Posterior vena cava (tissue), 2 donors: ENCODE measurements around the gene CTSZ. TPM values are rescaled to one million over a fixed set of nuclear protein-coding genes. Genes with fewer than 3 reads are reported as not detected.
"Not testable (repeated sequence)": the region's sequence is repeated elsewhere in the genome, so short reads cannot be mapped to it uniquely, and the experiment has no call there.

Source experiments
- DNase-seq: peaks from one replicate; pipeline ENCODE4 v3.0.0-alpha.2; 2020; ENCODE audit warnings: low spot score
- intact Hi-C, 2 donors: fragments of 100-400 bp; cut with DNase I; formaldehyde crosslinking; loops; one replicate each; pipeline versions ENCODE4 v1.14.1 to v1.14.2; 2022 to 2023
- long read RNA-seq, 2 donors: library from polyadenylated mRNA; unstranded; transcript quantifications; one replicate each; pipeline ENCODE4 v2.0.0, GENCODE V29; 2020 to 2021
- total RNA-seq, 2 donors: library from RNA; stranded (reverse); fragmentation: NEBNext Ultra II Directional; extraction: Animal tissue kit (Norgen Biotek cat#: 25700); gene quantifications; one replicate each; pipeline ENCODE4 v1.2.1, GENCODE V29; 2021
- donor health status: DM: yes; HTN: yes; CAD: no.
- donor health status: DM: yes; HTN: yes; CAD: no.

Gene CTSZ
- total RNA-seq: 100 to 1,000 TPM; 107 to 164 TPM
- long read RNA-seq, donor 1, partial matches to known transcripts: 1 of 3 reads
- long read RNA-seq, donor 1, other reads (novel, unspliced or antisense): 2 of 3 reads
- long read RNA-seq, donor 2: 0 reads

DNA sequence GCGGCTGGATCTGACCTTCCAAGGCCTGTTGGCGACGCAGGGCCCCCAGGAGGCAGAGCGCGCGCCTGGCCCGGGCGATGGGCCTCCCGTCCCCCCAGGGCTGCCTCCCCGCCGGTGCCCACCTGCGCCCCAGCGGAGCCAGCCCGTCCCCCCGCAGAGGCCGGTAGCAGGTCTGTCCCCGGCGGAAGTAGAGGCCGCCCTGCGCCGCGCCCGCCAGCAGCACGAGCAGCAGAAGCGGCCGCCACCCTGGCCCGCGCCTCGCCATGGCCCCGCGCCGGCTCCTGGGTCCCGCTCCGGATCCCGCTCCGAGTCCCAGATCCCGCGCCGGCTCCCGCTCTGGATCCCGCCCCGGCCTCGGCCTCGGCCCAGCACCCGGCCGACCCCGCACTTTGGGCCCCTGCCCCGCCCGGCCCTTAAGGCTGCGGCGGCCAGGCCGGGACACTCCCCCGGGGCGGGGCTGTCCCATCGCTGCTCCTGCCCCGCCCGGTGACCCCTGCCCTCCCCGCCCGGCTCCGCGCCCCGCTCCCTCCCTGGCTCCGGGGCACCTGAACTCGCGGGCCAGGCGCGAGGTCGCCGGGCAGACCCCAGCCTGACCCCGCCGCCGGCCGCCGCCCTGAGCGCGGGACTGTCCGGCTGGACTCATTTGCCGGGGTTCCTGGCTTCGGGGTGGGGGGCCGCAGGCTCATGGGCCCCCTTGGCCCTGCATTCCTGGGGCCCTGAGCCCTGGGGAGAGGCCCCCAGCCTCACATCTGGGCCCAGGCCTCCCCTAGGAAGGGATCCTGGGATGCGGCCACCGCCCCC is at the start of gene CTSZ:
CTSZ (minus strand) TSS at position 391 of the 801 bp plus-strand sequence; CDS start at position 265, 126 bp downstream.
- intact Hi-C loops: no loop called here
- peak; percentile 87 for DNase-seq

DNA sequence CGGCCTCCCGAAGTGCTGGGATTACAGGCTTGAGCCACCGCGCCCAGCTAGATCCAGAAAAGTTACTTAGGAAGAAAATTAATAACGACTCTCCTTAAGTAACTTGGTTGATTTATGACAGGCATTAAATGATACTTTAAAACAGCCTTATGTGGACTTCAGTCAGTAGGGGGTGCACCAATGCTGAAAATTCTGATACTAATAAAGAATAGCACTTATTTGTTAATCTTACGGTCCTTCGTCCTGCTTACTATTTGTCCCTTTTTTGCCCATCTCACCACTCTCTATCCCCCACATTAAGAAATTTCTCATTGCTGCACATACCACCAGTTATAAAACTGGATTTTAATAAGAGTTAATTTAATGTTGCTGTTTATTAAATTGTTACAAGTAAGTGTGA is 48.2 kb upstream of the CTSZ start:
- intact Hi-C loops: no loop called here
- no peak for DNase-seq

DNA sequence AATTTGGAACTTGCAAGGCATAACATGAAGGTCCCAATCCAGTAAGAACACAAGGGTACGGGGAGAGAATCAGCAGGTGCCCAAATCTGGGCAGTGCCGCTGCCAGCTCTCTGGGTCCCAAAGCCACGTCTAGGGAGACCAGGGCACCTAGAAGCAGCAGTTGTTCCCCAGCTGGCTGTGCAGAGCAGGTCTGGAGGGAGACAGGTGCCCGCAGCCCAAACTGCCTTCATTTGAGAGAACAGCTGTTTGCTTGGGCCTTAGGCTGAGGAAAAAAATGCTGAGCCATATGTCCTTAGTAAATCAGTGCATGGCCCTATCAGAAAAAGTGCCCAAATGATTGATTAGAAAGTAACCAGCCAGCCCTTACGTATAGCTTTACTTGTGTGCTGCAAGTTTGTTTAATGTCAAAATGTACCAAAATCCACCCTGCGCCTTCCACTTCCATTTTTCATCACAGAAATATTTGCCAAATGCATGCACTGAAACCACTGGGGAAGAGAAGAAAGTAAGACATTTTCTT is 44.7 kb upstream of the CTSZ start:
- intact Hi-C loops: no loop called here

DNA sequence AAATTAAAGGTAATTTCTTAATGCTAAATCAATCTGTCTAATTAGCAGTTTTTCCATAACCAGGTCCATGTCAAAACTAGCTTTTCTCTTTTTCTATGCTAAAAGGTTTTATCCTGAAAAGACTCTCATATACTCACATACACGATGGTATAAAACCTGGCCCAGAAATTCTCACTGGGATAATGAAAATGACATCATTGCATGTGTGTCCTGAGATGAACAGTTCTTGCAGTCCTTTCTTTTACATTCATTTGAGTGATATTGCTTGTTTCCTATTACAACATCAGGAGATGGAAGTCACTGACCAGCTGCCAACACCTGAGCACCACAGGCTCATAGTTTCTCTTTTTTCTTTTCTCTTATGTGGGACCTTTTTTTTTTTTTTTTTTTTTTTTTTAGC is 43.4 kb upstream of the CTSZ start:
- intact Hi-C loops: no loop called here
- DNase-seq: no peak

More for the DNA sequence above, 44.7 kb upstream of the CTSZ start:
- DNase-seq: no peak

DNA sequence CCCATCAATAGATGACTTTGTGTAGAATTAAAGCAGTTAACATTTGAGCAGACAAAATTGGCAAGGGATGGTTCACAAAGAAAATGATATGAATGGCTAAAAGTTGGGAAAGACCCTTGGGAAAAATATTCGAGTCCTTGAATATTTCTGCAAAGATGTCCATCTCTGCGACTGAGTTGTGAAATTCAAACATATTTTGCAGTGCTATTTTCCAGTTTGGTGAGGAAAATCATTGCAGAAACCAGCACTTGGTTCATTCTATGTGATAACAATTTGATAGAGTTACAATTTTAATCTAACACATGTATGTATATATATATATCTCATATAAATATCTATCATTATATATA is 41.6 kb upstream of the CTSZ start:
- DNase-seq: no peak
- intact Hi-C loops: no loop called here

DNA sequence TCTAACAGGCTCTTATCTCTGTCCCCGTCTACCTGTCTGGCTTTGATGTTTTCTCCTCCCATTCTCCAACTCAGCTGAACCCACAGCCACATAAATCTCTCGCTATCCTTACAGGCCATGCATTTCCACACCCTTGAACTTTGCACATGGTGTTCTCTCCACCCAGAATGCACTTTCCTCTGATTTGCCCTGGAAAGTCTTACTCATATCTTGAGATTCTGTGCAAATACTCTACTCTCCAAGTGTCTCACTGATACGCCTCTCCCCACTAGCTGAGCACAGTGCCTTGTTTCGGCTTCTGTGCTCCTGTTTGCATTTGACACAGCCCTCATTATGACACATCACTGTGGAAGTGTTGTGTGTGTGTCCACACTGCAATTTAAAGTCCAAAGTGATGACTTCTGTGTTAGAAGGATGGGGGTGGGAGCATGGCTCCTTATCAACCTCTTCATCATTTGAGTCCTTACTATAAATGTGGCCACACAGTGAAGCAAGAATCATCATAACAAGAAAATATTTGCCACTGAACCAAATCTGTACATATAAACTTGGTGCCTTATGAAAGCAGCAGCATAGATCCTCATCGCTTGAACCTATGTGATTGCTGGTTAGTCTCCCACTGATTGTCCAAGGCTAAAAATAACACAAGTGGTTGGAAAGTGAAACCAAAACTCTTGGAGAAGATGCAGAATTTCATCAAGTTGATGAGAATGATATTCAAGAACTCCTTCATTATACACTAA is 41.1 kb upstream of the CTSZ start:
- DNase-seq: no peak
- intact Hi-C loops: no loop called here

DNA sequence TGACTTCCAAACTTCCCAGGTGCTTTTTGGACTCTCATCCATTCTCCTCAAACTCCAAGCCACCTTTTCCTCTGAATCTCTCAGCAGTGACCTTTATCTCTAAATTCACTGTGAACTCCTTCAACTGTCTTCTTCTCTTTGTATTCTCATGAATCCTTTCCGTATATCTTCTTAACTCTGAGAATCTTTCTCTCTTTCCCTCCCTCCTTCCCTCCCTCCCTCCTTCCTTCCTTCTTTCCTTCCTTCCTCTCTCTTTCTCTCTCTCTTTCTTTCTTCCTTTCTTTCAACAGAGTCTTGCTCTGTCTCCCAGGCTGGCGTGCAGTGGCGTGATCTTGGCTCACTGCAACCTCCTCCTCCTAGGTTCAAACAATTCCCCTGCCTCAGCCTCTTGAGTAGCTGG is 39.8 kb upstream of the CTSZ start:
- intact Hi-C loops: no loop called here
- no peak for DNase-seq

DNA sequence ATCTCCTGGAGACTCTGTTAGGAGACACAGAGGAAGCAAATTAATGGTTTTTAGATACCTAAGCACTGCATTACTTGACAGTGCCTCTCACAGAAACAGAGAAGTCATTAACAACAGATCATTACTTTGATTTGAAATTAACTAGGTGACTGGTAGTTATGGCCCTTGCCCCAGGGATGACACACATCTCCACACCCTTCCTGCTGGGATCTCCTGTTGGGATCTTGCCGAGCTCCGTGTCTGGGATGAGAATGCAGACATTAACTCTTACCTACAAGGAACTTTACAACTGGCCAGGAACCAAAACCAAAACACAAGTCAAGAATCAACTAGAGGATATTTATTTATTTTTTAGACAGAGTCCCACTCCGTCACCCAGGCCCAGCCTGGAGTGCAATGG is 37.7 kb upstream of the CTSZ start:
- DNase-seq: no peak
- intact Hi-C loops: no loop called here

DNA sequence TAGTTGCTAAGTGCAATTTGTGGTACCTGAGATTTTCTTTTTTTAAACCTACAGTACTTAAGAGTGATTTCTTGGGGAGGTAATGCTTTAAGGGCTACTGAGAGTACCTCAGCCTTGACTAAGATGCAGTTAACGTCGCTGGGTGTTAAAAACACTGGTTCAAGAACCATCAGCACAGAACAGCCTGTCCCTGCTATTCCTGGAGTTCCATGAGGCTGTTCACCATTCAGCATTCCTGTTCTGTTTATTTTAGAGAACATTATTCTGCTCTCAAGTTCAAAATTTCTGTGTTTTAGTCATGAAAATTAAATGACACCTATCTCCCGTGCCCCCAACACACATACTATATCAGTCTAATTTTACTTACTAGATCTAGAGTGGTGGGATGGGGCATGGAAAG is 37.2 kb upstream of the CTSZ start:
- intact Hi-C loops: no loop called here
- DNase-seq: no peak

DNA sequence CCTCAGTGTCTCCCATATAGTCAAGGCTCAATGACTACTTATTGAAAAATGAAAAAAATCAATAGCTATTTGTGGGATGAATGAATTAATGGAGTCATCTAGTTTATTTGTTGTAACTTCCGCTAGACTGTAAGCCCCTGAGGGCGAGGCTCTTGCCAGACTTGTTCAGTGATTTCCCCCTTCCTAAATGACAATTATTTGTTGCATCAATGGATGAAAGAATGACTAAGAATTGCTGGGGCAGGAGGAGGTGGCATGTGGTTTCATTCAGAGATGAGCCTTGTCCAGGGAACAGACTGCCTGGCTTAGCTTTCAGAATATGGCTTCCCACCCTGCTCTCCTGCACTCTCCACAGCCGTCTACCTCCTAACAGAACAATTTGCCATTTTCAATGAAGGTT is 36.6 kb upstream of the CTSZ start:
- intact Hi-C loops: no loop called here
- no peak for DNase-seq

DNA sequence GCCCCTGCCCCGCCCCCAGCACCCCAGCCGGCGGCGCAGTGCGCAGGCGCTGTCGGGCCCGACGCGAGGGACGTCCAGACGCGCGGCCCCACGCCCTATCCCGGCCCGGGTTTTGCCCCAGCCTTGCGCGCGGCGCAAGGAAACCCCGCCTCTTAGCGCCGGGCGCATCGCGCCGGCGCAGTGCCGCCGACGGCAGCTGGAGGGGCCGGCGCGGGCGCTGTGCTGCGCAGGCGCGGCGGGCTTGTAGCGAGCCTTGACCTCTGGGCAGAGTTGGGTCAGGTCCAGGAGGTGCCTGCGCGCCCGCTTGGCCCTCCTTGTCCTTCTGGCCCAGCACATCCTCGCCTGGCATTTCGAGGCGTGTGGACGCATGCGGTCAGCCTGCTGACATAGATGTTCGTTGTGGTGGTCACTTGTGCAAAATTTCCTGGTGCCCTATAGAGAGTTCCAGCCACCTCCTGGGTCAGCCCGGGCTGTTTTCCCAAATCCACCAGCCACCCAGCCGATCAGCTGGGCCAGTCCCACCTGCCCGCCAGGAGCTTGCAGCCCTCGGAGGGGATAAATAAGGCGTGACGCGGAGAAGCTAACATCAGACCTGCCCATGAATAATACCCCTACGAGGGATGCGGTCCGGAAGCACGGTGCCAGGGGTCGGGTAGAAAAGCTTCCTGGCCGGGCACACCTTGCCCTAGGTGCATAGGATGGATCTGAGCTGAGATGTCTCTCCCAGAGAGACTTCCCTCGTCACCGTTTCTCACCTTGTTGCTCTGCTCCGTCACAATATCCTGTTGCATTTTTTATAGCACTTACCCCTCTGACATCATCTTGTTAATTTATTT is 36.0 kb upstream of the CTSZ start:
- intact Hi-C loops: no loop called here
- peak; percentile 99 for DNase-seq

DNA sequence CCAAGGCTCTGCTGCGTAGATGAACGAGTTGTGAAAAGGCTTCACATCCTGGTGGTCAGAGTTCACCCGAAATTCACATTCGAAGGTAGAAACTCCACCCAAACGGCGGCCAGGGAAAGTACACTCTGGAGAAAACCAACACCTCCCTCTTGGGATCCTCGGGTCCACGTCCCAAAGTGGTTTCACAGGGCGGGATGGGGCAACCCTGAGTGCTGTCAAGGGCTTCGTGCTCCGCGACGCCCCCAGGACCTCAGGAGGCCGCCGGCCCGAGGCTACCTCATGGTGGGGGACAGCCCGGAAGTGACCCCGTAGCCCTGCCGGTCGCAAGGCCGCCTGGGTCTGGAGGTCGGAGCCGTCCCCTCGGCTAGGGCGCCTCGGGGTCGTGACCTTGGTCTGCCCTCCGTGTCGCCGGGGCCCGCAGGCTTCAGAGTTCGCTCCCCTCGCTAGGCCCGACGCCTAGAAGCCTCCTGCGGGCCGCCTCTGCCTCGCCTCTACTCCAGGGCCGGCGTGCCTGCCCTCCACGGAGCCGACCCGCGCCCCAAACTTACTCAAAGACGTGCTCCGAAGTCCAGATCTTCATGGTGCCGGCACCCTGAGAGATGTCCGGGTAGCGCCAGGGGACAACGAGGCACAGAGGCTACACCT is 35.2 kb upstream of the CTSZ start, which contains the start of gene PRELID3B:
PRELID3B (minus strand) TSS at position 636 of the 645 bp plus-strand sequence; CDS start at position 580, 56 bp downstream.
- intact Hi-C loops: no loop called here
- no peak for DNase-seq

DNA sequence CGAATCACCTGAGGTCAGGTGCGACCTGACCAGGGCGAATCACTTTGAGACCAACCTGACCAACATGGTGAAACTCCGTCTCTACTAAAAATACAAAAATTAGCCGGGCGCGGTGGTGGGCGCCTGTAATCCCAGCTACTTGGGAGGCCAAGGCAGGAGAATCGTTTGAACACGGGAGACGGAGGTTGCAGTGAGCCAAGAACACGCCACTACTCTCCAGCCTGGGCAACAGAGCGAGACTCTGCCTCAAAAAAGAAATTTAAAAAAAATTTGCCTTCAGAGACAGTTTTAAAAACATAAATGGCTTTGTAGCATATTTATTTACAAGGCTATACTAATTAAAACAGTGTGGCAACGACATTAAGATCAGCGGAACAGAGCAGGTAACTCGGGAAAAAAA is 34.4 kb upstream of the CTSZ start:
- intact Hi-C loops, DNase-seq: not testable (repeated sequence)

DNA sequence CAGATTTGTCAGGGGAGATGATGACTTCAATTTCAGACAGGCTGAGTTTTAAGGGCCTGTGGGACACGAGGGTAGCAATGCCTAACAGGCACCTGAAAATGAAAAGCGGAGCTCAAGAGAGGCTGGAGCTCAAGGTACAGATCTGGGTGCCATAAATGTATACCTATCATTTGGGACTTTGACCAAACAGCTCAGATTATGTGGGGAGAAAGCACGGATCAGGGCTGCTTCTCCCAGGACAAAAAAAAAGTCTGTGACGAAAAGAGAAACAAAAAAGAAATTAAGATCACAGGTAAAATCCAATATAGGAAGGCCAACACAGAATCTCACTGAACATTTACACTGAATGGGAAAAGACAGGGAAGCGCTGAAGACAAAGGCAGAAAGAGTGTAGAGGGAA is 33.6 kb upstream of the CTSZ start:
- DNase-seq: no peak
- intact Hi-C loops: no loop called here

DNA sequence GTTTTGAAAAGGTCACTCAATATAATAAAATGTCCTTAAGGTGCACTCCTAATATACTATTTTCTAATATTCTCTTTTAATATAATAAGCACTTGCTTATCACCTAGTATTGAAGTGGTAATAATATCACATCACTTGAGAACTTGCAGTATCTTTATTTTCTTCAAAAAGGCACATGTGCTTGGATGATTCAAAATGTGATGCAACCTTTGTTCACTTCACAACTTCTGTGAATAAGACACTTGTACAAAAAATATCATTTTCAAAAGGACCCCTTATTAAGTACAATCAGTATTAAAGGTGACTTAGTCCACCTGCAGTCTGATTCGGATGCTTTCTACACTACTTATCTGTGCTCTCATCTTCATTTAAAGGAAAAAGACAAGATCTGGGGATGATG is 32.2 kb upstream of the CTSZ start:
- no peak for DNase-seq
- intact Hi-C loops: no loop called here

DNA sequence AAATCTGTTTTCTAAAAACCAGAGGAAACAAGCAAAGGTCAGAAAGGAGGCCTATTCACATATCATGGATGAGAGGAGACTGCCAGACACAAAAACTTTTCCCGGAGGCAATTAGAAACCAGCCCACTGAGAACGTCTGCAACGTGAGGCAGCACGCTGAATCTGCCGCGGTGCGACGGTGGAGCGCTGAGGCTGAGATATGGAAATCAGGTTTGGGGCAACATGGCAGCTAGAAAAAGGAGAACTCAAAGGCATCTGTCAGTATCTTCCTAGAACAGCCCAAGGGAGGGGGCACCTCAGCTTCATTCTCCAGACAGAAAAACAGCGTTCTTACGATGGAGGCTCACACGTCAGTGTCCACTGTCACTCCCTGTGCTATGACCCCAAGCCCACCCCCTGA is 30.3 kb upstream of the CTSZ start:
- DNase-seq: no peak

DNA sequence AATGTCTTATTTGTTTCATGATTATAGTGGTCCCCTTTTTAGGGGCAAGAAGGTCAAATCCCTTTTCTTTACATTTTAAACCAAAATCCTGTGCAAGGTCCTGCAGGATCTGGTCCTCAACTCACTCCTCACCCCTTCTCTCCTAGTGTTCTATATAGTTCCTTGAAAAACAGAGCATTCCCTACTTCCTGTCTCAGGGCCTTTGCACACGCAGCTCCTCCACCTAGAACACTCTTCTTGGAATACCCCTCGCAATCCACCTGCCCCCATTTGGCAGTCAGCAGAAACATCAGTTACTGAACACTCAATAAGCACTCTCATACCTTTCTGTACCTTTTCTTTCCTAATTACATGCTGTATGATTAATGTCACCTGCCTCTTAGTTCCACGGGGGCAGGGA is 28.3 kb upstream of the CTSZ start:
- intact Hi-C loops: no loop called here
- DNase-seq: no peak

More for the DNA sequence above, 30.3 kb upstream of the CTSZ start:
- intact Hi-C loops: no loop called here

DNA sequence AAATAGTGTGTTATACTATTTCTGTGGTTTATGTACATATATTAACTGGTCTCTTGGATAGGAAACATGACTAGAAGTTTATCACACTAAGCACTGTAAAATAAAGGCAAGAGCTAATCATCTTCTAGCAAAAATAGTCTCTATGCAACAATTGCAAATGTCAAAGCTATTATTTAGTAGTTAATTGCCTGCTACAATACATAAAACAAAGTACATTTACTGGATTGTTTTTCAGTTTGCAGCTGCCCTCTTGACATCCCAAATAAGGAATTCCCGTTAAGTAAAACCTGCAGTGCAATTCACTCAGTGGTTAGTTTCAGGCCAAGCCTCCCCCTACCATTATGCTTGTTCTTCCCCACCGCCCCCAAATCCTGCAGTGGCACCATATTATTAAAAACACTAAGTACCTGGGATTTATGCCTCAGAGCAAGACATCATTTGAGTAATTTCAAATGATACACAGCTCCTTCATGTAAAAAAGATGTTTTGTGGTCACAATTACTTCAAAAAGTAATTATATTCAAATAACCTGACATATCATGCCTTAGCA is 26.6 kb upstream of the CTSZ start:
- intact Hi-C loops: no loop called here
- no peak for DNase-seq

DNA sequence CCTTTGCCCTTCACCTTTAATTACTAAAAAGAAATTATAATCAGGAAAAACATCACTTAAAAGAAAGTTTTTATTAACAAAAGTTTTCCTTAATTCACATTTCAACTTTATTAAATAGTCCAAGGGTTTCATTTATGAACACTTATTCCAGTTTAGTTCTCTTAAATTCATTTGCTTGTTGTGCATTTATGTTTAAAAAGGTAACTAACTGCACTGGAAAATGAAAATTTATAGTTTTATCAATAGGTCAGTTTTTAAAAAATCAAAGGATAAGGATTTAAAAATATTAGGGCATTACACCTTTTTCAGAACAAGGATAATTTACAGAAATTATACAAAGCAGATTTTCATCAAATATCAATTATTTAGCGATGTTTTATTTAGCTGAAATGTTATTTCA is 26.0 kb upstream of the CTSZ start:
- intact Hi-C loops: no loop called here
- no peak for DNase-seq
